ENCODE results near the gene CDK3. TPM values are rescaled to one million over a fixed set of nuclear protein-coding genes. Genes with fewer than 3 reads are reported as not detected.

CDK3 gene
- total RNA-seq, 4 donors from 2014 or later, result 5.6 to 33.1 (median 9.6) TPM

DNA sequence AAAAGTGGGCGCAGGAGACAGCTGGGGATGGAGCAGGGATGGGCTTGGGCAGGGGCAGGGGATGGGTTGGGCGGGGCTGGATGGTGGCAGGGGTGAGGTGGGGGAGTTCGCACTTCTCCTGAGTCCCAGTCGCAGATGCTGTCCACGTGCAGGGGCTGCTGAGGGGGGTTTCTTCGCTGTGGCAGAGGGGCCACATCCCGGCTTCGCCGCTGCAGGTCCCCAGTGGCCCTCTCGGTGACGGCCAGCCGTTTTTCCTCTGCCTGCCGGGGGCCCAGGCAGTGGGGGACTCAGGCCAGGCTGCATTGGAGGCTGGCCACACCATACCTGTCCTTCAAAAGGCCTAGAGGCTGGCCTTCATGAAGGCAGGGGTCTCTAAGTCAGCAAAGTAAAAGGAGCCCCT lies 18.1 kb downstream of the CDK3 start:
- DNase-seq (ENCODE audit: low spot score in 2 of 2), result no peak
- WGBS, result 87% methylated on average over 13 of the region's 13 CpGs
- peaks cover 51% of the 10 kb centered on the region for H3K36me3 ChIP-seq
- H3K27ac ChIP-seq, result no peak overlapping the region
- no peak overlapping the region for H3K4me3 ChIP-seq
- no peaks in the 10 kb centered on the region for H3K27me3 ChIP-seq
- H3K9me3 ChIP-seq, result no peaks in the 10 kb centered on the region
- peaks cover 16% of the 10 kb centered on the region for H3K4me1 ChIP-seq
- TF ChIP-seq CTCF (IDR thresholded peaks at IDR 0.05), result no peak
- no peak for TF ChIP-seq POLR2AphosphoS5 (IDR thresholded peaks at IDR 0.05)
- no peak for TF ChIP-seq POLR2A (IDR thresholded peaks at IDR 0.05)
- TF ChIP-seq EP300 (IDR thresholded peaks at IDR 0.05), result no peak

GRCh38 chr17:76019833-76020467 lies 19.3 kb downstream of the CDK3 start:
- Histone ChIP-seq H3K36me3 (peaks cover 51% of the 10 kb centered on the region), H3K27ac (no peak overlapping the region), H3K4me3 (no peak overlapping the region), H3K4me1 (peaks cover 16% of the 10 kb centered on the region), H3K27me3 (no peaks in the 10 kb centered on the region), H3K9me3 (no peaks in the 10 kb centered on the region)
- TF ChIP-seq POLR2A (IDR thresholded peaks at IDR 0.05) (no peak), CTCF (IDR thresholded peaks at IDR 0.05) (no peak), EP300 (IDR thresholded peaks at IDR 0.05) (no peak), POLR2AphosphoS5 (IDR thresholded peaks at IDR 0.05) (no peak)
- WGBS, result 86% methylated on average over 6 of the region's 6 CpGs
- no peak for DNase-seq (ENCODE audit: low spot score in 2 of 2)

GRCh38 chr17:76022285-76022684 lies 21.6 kb downstream of the CDK3 start:
- no peak overlapping the region for H3K4me3 ChIP-seq

DNA sequence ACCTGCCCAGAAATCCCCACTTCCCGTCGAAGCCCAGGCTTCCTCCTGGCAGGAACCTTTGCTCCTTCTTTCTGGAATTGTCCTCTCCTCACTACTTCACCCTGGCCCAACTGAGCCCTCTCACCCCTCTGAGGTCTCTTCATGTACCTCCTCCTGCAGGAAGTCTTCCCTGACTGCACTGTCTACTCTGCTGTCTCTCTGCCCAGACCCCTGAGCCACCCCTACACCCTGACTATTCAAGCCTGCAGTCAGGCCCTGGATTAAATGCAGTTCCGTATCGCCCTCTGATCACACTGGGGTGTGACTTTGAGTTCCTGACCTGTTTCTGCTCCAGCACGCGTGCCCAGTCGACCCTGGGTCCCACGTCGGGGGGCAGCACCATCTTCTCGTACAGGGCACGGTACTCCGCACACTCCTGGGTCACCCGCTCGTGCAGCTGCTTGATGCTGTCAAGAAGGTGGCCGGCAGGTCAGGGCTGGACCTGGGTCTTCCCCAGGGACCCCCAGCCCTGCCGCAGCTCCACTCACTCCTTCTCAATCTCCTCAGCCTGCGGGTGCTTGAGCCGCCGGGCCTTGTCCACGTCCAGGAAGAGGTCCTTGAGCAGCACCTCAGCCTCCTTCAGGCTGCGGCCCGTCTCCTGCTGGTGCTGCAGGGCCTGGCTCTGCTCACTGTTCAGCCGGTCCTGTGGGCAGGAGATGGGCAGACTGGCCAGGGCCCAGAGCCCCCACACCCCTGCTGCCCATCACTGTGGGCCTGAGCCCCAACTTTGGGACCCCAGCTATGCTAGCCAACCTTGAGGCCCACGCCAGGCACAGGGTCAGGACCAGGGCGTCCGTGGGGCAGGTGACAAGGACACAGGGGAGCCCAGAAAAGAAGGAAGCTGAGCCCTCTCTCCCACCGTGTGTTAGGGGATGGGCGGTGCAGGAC lies 22.6 kb downstream of the CDK3 start:
- 86% methylated on average over 15 of the region's 28 CpGs for WGBS
- Histone ChIP-seq H3K36me3 (peaks cover 42% of the 10 kb centered on the region), H3K27ac (no peak overlapping the region), H3K4me3 (no peak overlapping the region), H3K27me3 (no peaks in the 10 kb centered on the region), H3K4me1 (peaks cover 23% of the 10 kb centered on the region), H3K9me3 (no peaks in the 10 kb centered on the region)
- TF ChIP-seq POLR2A (IDR thresholded peaks at IDR 0.05) (no peak), EP300 (IDR thresholded peaks at IDR 0.05) (no peak), CTCF (IDR thresholded peaks at IDR 0.05) (no peak), POLR2AphosphoS5 (IDR thresholded peaks at IDR 0.05) (no peak)
- DNase-seq (ENCODE audit: low spot score in 2 of 2), result no peak

More at GRCh38 chr17:76022285-76022684, 21.6 kb downstream of the CDK3 start:
- Histone ChIP-seq H3K36me3 (peaks cover 43% of the 10 kb centered on the region), H3K9me3 (no peaks in the 10 kb centered on the region), H3K4me1 (peaks cover 15% of the 10 kb centered on the region), H3K27ac (no peak overlapping the region), H3K27me3 (no peaks in the 10 kb centered on the region)
- WGBS, result 85% methylated on average over 5 of the region's 24 CpGs
- TF ChIP-seq EP300 (IDR thresholded peaks at IDR 0.05) (no peak), CTCF (IDR thresholded peaks at IDR 0.05) (no peak), POLR2AphosphoS5 (IDR thresholded peaks at IDR 0.05) (no peak), POLR2A (IDR thresholded peaks at IDR 0.05) (no peak)
- no peak for DNase-seq (ENCODE audit: low spot score in 2 of 2)

GRCh38 chr17:76023900-76024237 lies 23.2 kb downstream of the CDK3 start:
- H3K27me3 ChIP-seq, result no peaks in the 10 kb centered on the region
- TF ChIP-seq POLR2AphosphoS5 (IDR thresholded peaks at IDR 0.05) (no peak), EP300 (IDR thresholded peaks at IDR 0.05) (no peak), CTCF (IDR thresholded peaks at IDR 0.05) (no peak), POLR2A (IDR thresholded peaks at IDR 0.05) (no peak)
- no peak overlapping the region for H3K27ac ChIP-seq
- WGBS, result 80% methylated on average over 2 of the region's 9 CpGs
- H3K4me1 ChIP-seq, result peaks cover 30% of the 10 kb centered on the region
- H3K36me3 ChIP-seq, result peaks cover 36% of the 10 kb centered on the region
- H3K9me3 ChIP-seq, result no peaks in the 10 kb centered on the region
- no peak overlapping the region for H3K4me3 ChIP-seq
- no peak for DNase-seq (ENCODE audit: low spot score in 2 of 2)
